ENCODE measurements around the gene PRTFDC1. TPM values are rescaled to one million over a fixed set of nuclear protein-coding genes. Genes with fewer than 3 reads are reported as not detected.

PRTFDC1 gene
- total and polyA plus RNA-seq, 2 donors from 2014 or later = 3.8 to 6.1 TPM

- DNase-seq = peak in 1 of 5 donors; percentile 36
- H3K27me3 ChIP-seq (ENCODE audit: control insufficient read depth, insufficient read depth, low read length) = no peaks in the 10 kb centered on the region
- H3K9me3 ChIP-seq (ENCODE audit: control insufficient read depth in 2 of 3, insufficient read depth in 1 of 3, low read length in 3 of 3) = no peaks in the 10 kb centered on the region
- no peak overlapping the region for H3K4me3 ChIP-seq (ENCODE audit: low read length in 3 of 3)
- no peak overlapping the region for H3K27ac ChIP-seq (ENCODE audit: low read depth in 2 of 2, low read length in 2 of 2)
- H3K36me3 ChIP-seq (ENCODE audit: control insufficient read depth in 2 of 3, insufficient read depth in 3 of 3, low read length in 3 of 3) = no peaks in the 10 kb centered on the region
- intact Hi-C loops (cut with DNase I) = no loop called here
- no peaks in the 10 kb centered on the region for H3K4me1 ChIP-seq (ENCODE audit: control insufficient read depth in 2 of 3, insufficient read depth in 2 of 3, low read depth in 1 of 3, low read length in 3 of 3)
- FAIRE-seq = peak; percentile 83
- TF ChIP-seq CTCF (IDR thresholded peaks at IDR 0.05; ENCODE audit: borderline replicate concordance, extremely low read depth, insufficient read depth) = no peak
- H3K9ac ChIP-seq (ENCODE audit: low read length in 3 of 3) = no peak overlapping the region
Observed at GRCh38 chr10:24989867-24990266, 37.5 kb upstream of the PRTFDC1 start.

- FAIRE-seq = no peak
Observed at GRCh38 chr10:24988831-24989640, 36.6 kb upstream of the PRTFDC1 start.

DNA sequence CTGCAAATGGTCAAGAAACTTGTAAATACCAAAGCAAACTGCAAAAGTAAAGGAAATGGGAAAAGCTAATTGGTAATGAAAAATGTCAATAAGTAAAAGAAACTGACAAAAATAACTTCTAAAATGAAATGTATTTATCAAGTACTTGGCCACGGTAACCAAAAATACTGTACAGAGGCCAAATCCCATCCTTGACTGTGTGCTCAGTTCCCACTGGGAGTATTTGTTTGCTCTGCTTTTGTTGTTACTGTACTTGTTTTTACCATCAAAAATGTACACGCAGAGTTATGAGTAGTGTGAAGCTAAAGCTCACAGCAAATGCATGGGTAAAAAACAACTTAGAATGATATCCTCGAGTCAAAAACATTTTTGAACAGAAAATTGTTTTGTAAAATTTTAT, 32.5 kb upstream of the PRTFDC1 start:
- no peak for DNase-seq
- H3K4me1 ChIP-seq (ENCODE audit: control insufficient read depth in 2 of 3, insufficient read depth in 2 of 3, low read depth in 1 of 3, low read length in 3 of 3) = no peaks in the 10 kb centered on the region
- H3K27ac ChIP-seq (ENCODE audit: low read depth in 2 of 2, low read length in 2 of 2) = no peak overlapping the region
- H3K9me3 ChIP-seq (ENCODE audit: control insufficient read depth in 2 of 3, insufficient read depth in 1 of 3, low read length in 3 of 3) = no peaks in the 10 kb centered on the region
- no peak for TF ChIP-seq CTCF (IDR thresholded peaks at IDR 0.05; ENCODE audit: borderline replicate concordance, extremely low read depth, insufficient read depth)
- no peaks in the 10 kb centered on the region for H3K27me3 ChIP-seq (ENCODE audit: control insufficient read depth, insufficient read depth, low read length)
- H3K36me3 ChIP-seq (ENCODE audit: control insufficient read depth in 2 of 3, insufficient read depth in 3 of 3, low read length in 3 of 3) = no peaks in the 10 kb centered on the region
- H3K4me3 ChIP-seq (ENCODE audit: low read length in 3 of 3) = no peak overlapping the region
- intact Hi-C loops (cut with DNase I) = no loop called here
- no peak overlapping the region for H3K9ac ChIP-seq (ENCODE audit: low read length in 3 of 3)
- no peak for FAIRE-seq

More at GRCh38 chr10:24988831-24989640, 36.6 kb upstream of the PRTFDC1 start:
- DNase-seq = peak in 1 of 5 donors; percentile 37
- no peaks in the 10 kb centered on the region for H3K4me1 ChIP-seq (ENCODE audit: control insufficient read depth in 2 of 3, insufficient read depth in 2 of 3, low read depth in 1 of 3, low read length in 3 of 3)
- H3K4me3 ChIP-seq (ENCODE audit: low read length in 3 of 3) = no peak overlapping the region
- no peak for TF ChIP-seq CTCF (IDR thresholded peaks at IDR 0.05; ENCODE audit: borderline replicate concordance, extremely low read depth, insufficient read depth)
- no peaks in the 10 kb centered on the region for H3K9me3 ChIP-seq (ENCODE audit: control insufficient read depth in 2 of 3, insufficient read depth in 1 of 3, low read length in 3 of 3)
- no peak overlapping the region for H3K9ac ChIP-seq (ENCODE audit: low read length in 3 of 3)
- no peaks in the 10 kb centered on the region for H3K36me3 ChIP-seq (ENCODE audit: control insufficient read depth in 2 of 3, insufficient read depth in 3 of 3, low read length in 3 of 3)
- intact Hi-C loops (cut with DNase I) = no loop called here
- no peak overlapping the region for H3K27ac ChIP-seq (ENCODE audit: low read depth in 2 of 2, low read length in 2 of 2)
- no peaks in the 10 kb centered on the region for H3K27me3 ChIP-seq (ENCODE audit: control insufficient read depth, insufficient read depth, low read length)
